GM12878 (cell line): Measurements from ENCODE around the gene ID3. TPM values are rescaled to one million over a fixed set of nuclear protein-coding genes. Genes with fewer than 3 reads are reported as not detected.

Experiments used
- ATAC-seq: fragments of 200-7000 bp; cut with Tn5 transposase; 3 replicates; pipeline ENCODE4 v1.9.1; 2020; ENCODE audit warnings: mild to moderate bottlenecking, moderate library complexity
- BruUV-seq: library from RNA; stranded (reverse); fragments of 400-500 nt; replicated peaks from 2 replicates; lab custom pipeline; 2021; lab: Mats Ljungman, UMichigan
- CTCF ChIA-PET: fragments of 300-600 bp; sonication (Branson Sonifier 250); formaldehyde crosslinking; extraction: SDS; loops from one replicate; lab custom pipeline; 2021; ENCODE audit warnings: inconsistent platforms; lab: Yijun Ruan, JAX
- POLR2A ChIA-PET: fragments of 350-600 bp; formaldehyde crosslinking; extraction: SDS; loops from one replicate; lab custom pipeline; 2021; ENCODE audit warnings: inconsistent platforms; lab: Charles Lee
- RAD21 ChIA-PET: fragments of 300-600 bp; sonication (Branson Sonifier 250); formaldehyde crosslinking; loops from one replicate; lab custom pipeline; 2023; ENCODE audit warnings: antibody characterized with exemption; ENCODE audit not compliant: unreplicated experiment; lab: Charles Lee
- SMC1A ChIA-PET: fragments of 300-600 bp; sonication (Branson Sonifier 250); formaldehyde crosslinking; loops from one replicate; lab custom pipeline; 2023; ENCODE audit not compliant: unreplicated experiment, uncharacterized antibody; lab: Charles Lee
- DNase-seq: peaks from one replicate; pipeline ENCODE4 v3.0.0-alpha.2; 2011; ENCODE audit warnings: low read depth, low spot score
- FAIRE-seq: peaks from 3 replicates; lab custom pipeline; 2011; peaks lifted over from hg19 to GRCh38; lab: Jason Lieb, UNC
- H2AFZ ChIP-seq: 2 replicates; pipeline ENCODE4 v1.6.0; 2011; ENCODE audit warnings: low read depth, low read length, control low read depth; ENCODE audit not compliant: control insufficient read depth
- H3K27ac ChIP-seq: 2 replicates; pipeline ENCODE4 v1.5.1; 2011; ENCODE audit warnings: control low read depth; ENCODE audit not compliant: control insufficient read depth, insufficient read depth
- H3K27me3 ChIP-seq, 2 experiments: replicated peaks in 1 of 2; 2 replicates each; pipeline versions ENCODE4 v1.6.0 to v1.6.1; 2011; ENCODE audit warnings: low read length in 1 of 2; ENCODE audit not compliant: control insufficient read depth in 2 of 2, insufficient read depth in 2 of 2
- H3K36me3 ChIP-seq, 2 experiments: 2 replicates each; pipeline ENCODE4 v1.5.1; 2011; ENCODE audit warnings: low read length in 1 of 2; ENCODE audit not compliant: control insufficient read depth in 2 of 2, insufficient read depth in 2 of 2
- H3K4me1 ChIP-seq: 2 replicates; pipeline ENCODE4 v1.6.1; 2011; ENCODE audit warnings: mild to moderate bottlenecking, low read length, moderate library complexity, mixed read lengths; ENCODE audit not compliant: control insufficient read depth, insufficient read depth
- H3K4me2 ChIP-seq: 2 replicates; pipeline ENCODE4 v1.6.0; 2011; ENCODE audit warnings: control low read depth; ENCODE audit not compliant: control insufficient read depth, insufficient read depth
- H3K4me3 ChIP-seq: fragments of 200-600 bp; sonication (generic); 2 replicates; pipeline ENCODE4 v1.5.1; 2016
- H3K79me2 ChIP-seq: 2 replicates; pipeline ENCODE4 v1.6.0; 2011; ENCODE audit warnings: low read length; ENCODE audit not compliant: control insufficient read depth, insufficient read depth
- H3K9ac ChIP-seq: 2 replicates; pipeline ENCODE4 v1.8.0; 2011; ENCODE audit warnings: low read length, control low read depth, mixed read lengths; ENCODE audit not compliant: control insufficient read depth, insufficient read depth
- H3K9me3 ChIP-seq: replicated peaks from 3 replicates; pipeline ENCODE4 v1.5.1; 2011; ENCODE audit warnings: mild to moderate bottlenecking, low read length; ENCODE audit not compliant: control insufficient read depth, insufficient read depth
- H4K20me1 ChIP-seq: 2 replicates; pipeline ENCODE4 v1.6.0; 2011; ENCODE audit not compliant: control insufficient read depth, insufficient read depth
- BACH1 ChIP-seq: fragments of 450-650 bp; IDR thresholded peaks from 2 replicates; pipeline ENCODE4 v1.6.1; 2017; ENCODE audit warnings: mild to moderate bottlenecking, borderline replicate concordance
- BHLHE40 ChIP-seq, 2 experiments: fragments of 450-650 bp in 1 of 2; IDR thresholded peaks; 2 replicates each; pipeline ENCODE4 v1.6.1; 2011 to 2017; ENCODE audit warnings: low read depth in 2 of 2, borderline replicate concordance in 1 of 2, improper control_type of control experiment in 1 of 2, low read length in 1 of 2, mild to moderate bottlenecking in 1 of 2
- CBX3 ChIP-seq: fragments of 200-600 bp; sonication (generic); IDR thresholded peaks from 2 replicates; pipeline ENCODE4 v1.6.1; 2016; ENCODE audit warnings: low read depth, borderline replicate concordance
- CEBPB ChIP-seq, 2 experiments: fragments of 150-350 bp in 1 of 2; IDR thresholded peaks; 2 replicates each; pipeline ENCODE4 v1.6.1; 2012 to 2014; ENCODE audit warnings: low read depth in 2 of 2, low read length in 2 of 2, borderline replicate concordance in 1 of 2, inconsistent platforms in 1 of 2
- EZH2 ChIP-seq: IDR thresholded peaks from 2 replicates; pipeline ENCODE4 v1.6.1; 2012; ENCODE audit warnings: low read depth, mild to moderate bottlenecking, control low read depth, inconsistent platforms, low read length, borderline replicate concordance; ENCODE audit not compliant: control insufficient read depth
- FOS ChIP-seq: IDR thresholded peaks from 3 replicates; pipeline ENCODE4 v1.6.1; 2011; ENCODE audit warnings: borderline replicate concordance; ENCODE audit not compliant: insufficient read length; ENCODE audit errors: extremely low read depth
- HDGF ChIP-seq: fragments of 450-650 bp; IDR thresholded peaks from 2 replicates; pipeline ENCODE4 v1.6.1; 2016; ENCODE audit warnings: antibody characterized with exemption
- IKZF1 ChIP-seq: fragments of 450-650 bp; conservative IDR thresholded peaks from 2 replicates; pipeline ENCODE4 v1.6.1; 2017; ENCODE audit warnings: antibody characterized with exemption, mild to moderate bottlenecking
- KLF5 ChIP-seq: fragments of 450-650 bp; IDR thresholded peaks from 2 replicates; pipeline ENCODE4 v1.6.1; 2014; ENCODE audit warnings: mild to moderate bottlenecking; ENCODE audit not compliant: partially characterized antibody
- MAX ChIP-seq: IDR thresholded peaks from 2 replicates; pipeline ENCODE4 v1.6.1; 2012; ENCODE audit warnings: low read depth, low read length, improper control_type of control experiment
- MEF2B ChIP-seq: fragments of 450-650 bp; IDR thresholded peaks from 2 replicates; pipeline ENCODE4 v1.6.1; 2018; ENCODE audit warnings: mild to moderate bottlenecking, moderate library complexity; ENCODE audit not compliant: partially characterized antibody, poor library complexity, severe bottlenecking
- NFYA ChIP-seq: IDR thresholded peaks from 2 replicates; pipeline ENCODE4 v1.6.1; 2011; ENCODE audit warnings: low read depth, mild to moderate bottlenecking, low read length, improper control_type of control experiment, borderline replicate concordance
- NKRF ChIP-seq: fragments of 450-650 bp; conservative IDR thresholded peaks from 2 replicates; pipeline ENCODE4 v1.6.1; 2017; ENCODE audit warnings: mild to moderate bottlenecking, moderate library complexity
- PAX8 ChIP-seq: fragments of 450-650 bp; IDR thresholded peaks from 2 replicates; pipeline ENCODE4 v1.6.1; 2017; ENCODE audit warnings: mild to moderate bottlenecking, moderate library complexity
- POU2F2 ChIP-seq: IDR thresholded peaks from 3 replicates; pipeline ENCODE4 v1.6.1; 2011; ENCODE audit warnings: low read depth, mild to moderate bottlenecking, low read length, borderline replicate concordance
- RAD51 ChIP-seq: fragments of 450-650 bp; IDR thresholded peaks from 2 replicates; pipeline ENCODE4 v1.6.1; 2016; ENCODE audit warnings: moderate library complexity, mild to moderate bottlenecking, inconsistent platforms
- SP1 ChIP-seq: IDR thresholded peaks from one replicate; pipeline ENCODE4 v1.6.1; 2011; ENCODE audit warnings: low read depth, low read length
- SUPT20H ChIP-seq: IDR thresholded peaks from 2 replicates; pipeline ENCODE4 v1.6.1; 2011; ENCODE audit warnings: low read depth, mild to moderate bottlenecking, low read length, moderate library complexity, borderline replicate concordance; ENCODE audit not compliant: control insufficient read depth
- ZNF217 ChIP-seq: fragments of 450-650 bp; IDR thresholded peaks from 2 replicates; pipeline ENCODE4 v1.6.1; 2017; ENCODE audit warnings: antibody characterized with exemption, mild to moderate bottlenecking
- ZSCAN29 ChIP-seq: fragments of 450-650 bp; IDR thresholded peaks from 2 replicates; pipeline ENCODE4 v1.6.1; 2017; ENCODE audit warnings: mild to moderate bottlenecking, moderate library complexity
- WGBS: methylation state at CpG from one replicate; pipeline ENCODE4 v1.1.6; 2016; ENCODE audit warnings: low lambda C conversion rate; ENCODE audit not compliant: insufficient replicate concordance, insufficient coverage; ENCODE audit errors: missing lambda C conversion rate; 5-methylcytosine and 5-hydroxymethylcytosine counted together
- in situ Hi-C: fragments of 300-500 bp; cut with MboI; formaldehyde crosslinking; loops from 9 replicates; pipeline ENCODE4 v1.14.3; 2018; ENCODE audit warnings: mixed read lengths
- intact Hi-C: fragments of 100-400 bp; cut with micrococcal nuclease; formaldehyde crosslinking; loops from one replicate; pipeline ENCODE4 v1.14.2; 2022; ENCODE audit not compliant: unreplicated experiment
- polyA plus RNA-seq, 11 experiments: library from polyadenylated mRNA; depleted of rRNA in 4 of 11; unstranded in 6 of 11; stranded (reverse) in 5 of 11; fragments of >200 nt; fragmentation: Nextera tagmentation in 4 of 11; fragmentation: Illumina TruSeq in 1 of 11; extraction: Ambion mirVana in 4 of 11; extraction: Trizol in 1 of 11; gene quantifications; 1 replicate in 1 of 11; 2 replicates in 10 of 11; pipeline versions ENCODE4 v1.2.1 to v1.2.3, GENCODE V29; 2011 to 2016; ENCODE audit warnings: inconsistent platforms in 2 of 11, missing spikeins in 2 of 11, low read depth in 1 of 11
- total RNA-seq, 4 experiments: library from RNA; depleted of rRNA in 3 of 4; stranded (reverse); fragments of >200 nt in 3 of 4; fragmentation: Illumina TruSeq in 1 of 4; extraction: Trizol in 1 of 4; gene quantifications; 2 replicates each; pipeline versions ENCODE4 v1.2.1 to v1.2.3, GENCODE V29; 2013 to 2021

Gene ID3
- total and polyA plus RNA-seq, 10 of the 15 experiments (the other 5 are each of a cell fraction or from before 2014, with no cell fraction given): 42.7 to 475 (median 207) TPM

GRCh38 chr1:23594927-23595353 lies 35.6 kb upstream of the ID3 start (continued):
- TF ChIP-seq BHLHE40 (IDR thresholded peaks at IDR 0.05; ENCODE audit: borderline replicate concordance in 1 of 2, low read depth in 2 of 2, low read length in 1 of 2) (peak; percentile 7 to 64; a peak in 2 of 4 replicates), IKZF1 (peak; percentile 89), BACH1 (peak; percentile 51; the same call in 1 of the 2 replicates), HDGF (peak; percentile 57; the same call in 1 of the 2 replicates), ZSCAN29 (no peak)
- TF ChIP-seq, all 136 proteins: peak for 30

DNA sequence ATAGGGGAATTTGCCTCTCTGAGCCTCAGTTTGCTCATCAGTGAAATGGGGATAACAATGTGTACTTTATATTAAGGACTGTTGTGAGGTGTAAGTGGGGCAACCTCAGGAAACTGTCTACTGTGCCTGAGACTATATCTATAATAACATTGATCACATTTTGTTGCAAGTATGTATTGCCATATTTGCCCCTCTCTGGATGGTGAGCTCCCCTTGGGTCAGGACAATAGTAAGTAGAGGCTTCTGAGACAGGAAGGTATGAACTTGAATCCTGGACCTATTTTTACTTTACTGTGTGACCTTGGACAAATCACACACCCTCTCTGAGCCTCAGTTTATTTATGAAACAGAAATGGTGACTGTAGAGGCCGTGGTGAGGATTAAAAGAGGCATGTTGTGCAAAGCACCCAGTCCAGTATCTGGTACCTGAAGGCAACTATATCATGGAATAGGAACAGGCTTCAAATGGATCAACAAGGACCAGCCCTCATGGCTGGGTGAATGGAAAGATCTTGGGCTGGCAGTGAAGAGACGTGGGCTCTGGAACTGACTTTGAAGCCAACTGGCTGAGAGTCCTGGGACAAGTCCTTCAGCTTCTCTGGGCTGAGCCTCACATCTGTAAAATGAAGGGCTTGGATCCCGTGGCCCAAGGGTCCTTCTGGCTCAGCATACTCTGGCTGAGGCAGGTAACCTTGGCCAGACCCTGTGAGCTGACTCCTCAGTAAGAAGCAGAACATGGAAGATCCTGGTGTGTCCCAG lies 35.0 kb upstream of the ID3 start:
- in situ Hi-C loops: loop anchor here (25.0 kb wide), 2 partner anchors 1418 to 1807 kb away; partner anchors contain the start of gene USP48
- H3K27me3 ChIP-seq: no peaks in the 10 kb centered on the region
- 14% methylated on average over 3 of the region's 3 CpGs for WGBS
- SMC1A ChIA-PET: interaction anchor here (0.6 to 19.7 kb wide), 12 partner anchors 9 to 69 kb away, joined by 3 to 419 read pairs (median 8); partner anchors contain the start of genes E2F2 and ID3
- peak overlapping the region; percentile 93 for H3K27ac ChIP-seq
- CTCF ChIA-PET: interaction anchor here (1.0 to 11.4 kb wide), 7 partner anchors 8 to 63 kb away, joined by 3 to 108 read pairs (median 5); partner anchors contain the start of genes E2F2 and ID3
- peak overlapping the region; percentile 33; the same call in 1 of the 2 replicates for H3K4me3 ChIP-seq
- peak overlapping the region; percentile 67; the same call in 1 of the 2 replicates for H2AFZ ChIP-seq
- FAIRE-seq (no peak), DNase-seq (no peak), ATAC-seq (no peak)
- H3K9me3 ChIP-seq: no peaks in the 10 kb centered on the region
- no TSS peak for BruUV-seq
- RAD21 ChIA-PET: interaction anchor here (0.9 to 14.9 kb wide), 9 partner anchors 17 to 48 kb away, joined by 3 to 252 read pairs (median 10); partner anchors contain the start of gene ID3
- POLR2A ChIA-PET: interaction anchor here (0.6 to 17.0 kb wide), 8 partner anchors 12 to 65 kb away, joined by 3 to 271 read pairs (median 4); partner anchors contain the start of gene ID3
- H3K4me1 ChIP-seq: peaks cover 82% of the 10 kb centered on the region
- intact Hi-C loops: loop anchor here (1.0 to 5.0 kb wide), 2 partner anchors 17 to 37 kb away; partner anchors contain the start of gene ID3
- H3K36me3 ChIP-seq: no peaks in the 10 kb centered on the region
- H3K9ac ChIP-seq: peak overlapping the region; percentile 64
- peak overlapping the region; percentile 70 for H3K4me2 ChIP-seq
- H4K20me1 ChIP-seq: no peaks in the 10 kb centered on the region
- peaks cover 3% of the 10 kb centered on the region; the same call in 1 of the 2 replicates for H3K79me2 ChIP-seq
- no peak for TF ChIP-seq EZH2
- no peak for TF ChIP-seq KLF5
- TF ChIP-seq CEBPB (IDR thresholded peaks at IDR 0.05; ENCODE audit: borderline replicate concordance in 1 of 2, low read depth in 2 of 2, low read length in 2 of 2): no peak
- TF ChIP-seq CBX3: no peak
- TF ChIP-seq ZNF217: peak; percentile 86
- no peak for TF ChIP-seq FOS
- no peak for TF ChIP-seq NFYA
- no peak for TF ChIP-seq PAX8
- no peak for TF ChIP-seq SP1
- no peak for TF ChIP-seq MAX
- TF ChIP-seq POU2F2: no peak
- no peak for TF ChIP-seq MEF2B
- no peak for TF ChIP-seq SUPT20H
- no peak for TF ChIP-seq NKRF
- TF ChIP-seq RAD51: no peak
